Measurements from ENCODE around the gene GAS2L2.

DNA sequence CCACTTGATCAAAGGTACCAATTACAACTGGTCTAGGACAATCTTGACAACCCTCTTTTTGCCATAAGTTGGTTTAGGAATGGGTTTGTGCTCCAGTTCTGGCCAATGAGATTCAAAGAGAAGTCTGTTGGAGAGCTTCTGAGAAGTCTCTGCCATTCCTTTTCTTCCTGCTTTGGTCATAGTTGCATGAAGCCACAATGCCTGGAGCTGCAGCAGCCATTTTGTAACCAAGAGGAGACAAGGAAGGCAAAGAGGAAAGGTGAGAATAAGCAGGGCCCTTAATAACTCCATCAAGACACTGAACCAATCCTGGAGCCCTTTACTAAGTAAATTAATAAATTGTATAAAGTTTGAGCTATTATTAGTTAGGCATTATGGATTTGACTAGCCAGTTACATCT lies 4.2 kb upstream of the GAS2L2 start:
- TF ChIP-seq CTCF (IDR thresholded peaks at IDR 0.05), result no peak
- no peak for TF ChIP-seq POLR2A (IDR thresholded peaks at IDR 0.05)
- no peak for TF ChIP-seq EP300 (IDR thresholded peaks at IDR 0.05)

Measured in tibial nerve (tissue), 4 donors.